Kidney (tissue), 14 donors: ENCODE measurements around the gene KRT9. TPM values are rescaled to one million over a fixed set of nuclear protein-coding genes. Genes with fewer than 3 reads are reported as not detected.

Experiments used
- DNase-seq, 5 donors: peaks; one replicate each; pipeline ENCODE4 v3.0.0-alpha.2; 2013 to 2020
- FAIRE-seq: peaks from 2 replicates; lab custom pipeline; 2012; peaks lifted over from hg19 to GRCh38; lab: Jason Lieb, UNC
- H3K27ac ChIP-seq, 2 donors: one replicate each; pipeline ENCODE4 v1.7.0; 2013; ENCODE audit warnings: low read depth in 2 of 2, low read length in 2 of 2, inconsistent platforms in 1 of 2
- H3K27me3 ChIP-seq: one replicate; pipeline ENCODE4 v1.7.1; 2013; ENCODE audit warnings: low read length, inconsistent platforms; ENCODE audit not compliant: control insufficient read depth, insufficient read depth
- H3K36me3 ChIP-seq, 3 donors: one replicate each; pipeline versions ENCODE4 v1.7.0 to v1.7.1; 2013; ENCODE audit warnings: low read length in 3 of 3, control low read depth in 1 of 3, inconsistent platforms in 1 of 3; ENCODE audit not compliant: insufficient read depth in 3 of 3, control insufficient read depth in 2 of 3
- H3K4me1 ChIP-seq, 3 donors: one replicate each; pipeline versions ENCODE4 v1.7.0 to v1.7.1; 2013; ENCODE audit warnings: low read length in 3 of 3, inconsistent platforms in 1 of 3, low read depth in 1 of 3; ENCODE audit not compliant: control insufficient read depth in 2 of 3, insufficient read depth in 2 of 3
- H3K4me3 ChIP-seq, 3 donors: one replicate each; pipeline versions ENCODE4 v1.7.0 to v1.8.1; 2013; ENCODE audit warnings: low read length in 3 of 3, control low read depth in 1 of 3, inconsistent platforms in 1 of 3
- H3K9ac ChIP-seq, 3 donors: one replicate each; pipeline versions ENCODE4 v1.7.0 to v1.7.1; 2013; ENCODE audit warnings: low read length in 3 of 3, control low read depth in 1 of 3, inconsistent platforms in 1 of 3
- H3K9me3 ChIP-seq, 3 donors: one replicate each; pipeline versions ENCODE4 v1.7.0 to v1.7.1; 2013; ENCODE audit warnings: low read length in 3 of 3, control low read depth in 1 of 3, inconsistent platforms in 1 of 3; ENCODE audit not compliant: control insufficient read depth in 2 of 3, insufficient read depth in 1 of 3
- CTCF ChIP-seq: IDR thresholded peaks from 3 replicates; pipeline ENCODE4 v1.5.1; 2012; ENCODE audit warnings: mild to moderate bottlenecking, moderate library complexity, borderline replicate concordance; ENCODE audit not compliant: insufficient read depth; ENCODE audit errors: extremely low read depth
- intact Hi-C: fragments of 100-400 bp; cut with DNase I; formaldehyde crosslinking; loops from one replicate; pipeline ENCODE4 v1.11.1; 2022
- polyA plus RNA-seq: library from polyadenylated mRNA; stranded (reverse); fragments of 350-450 nt; fragmentation: Illumina TruSeq; extraction: RNeasy Lipid Tissue Mini Kit (QIAGEN cat#74804); gene quantifications from one replicate; pipeline ENCODE4 v1.2.3, GENCODE V29; 2014; ENCODE audit warnings: low read depth, low replicate concordance; ENCODE audit not compliant: insufficient read depth
- total RNA-seq: library from RNA; stranded (reverse); fragmentation: NEBNext Ultra II Directional; extraction: Animal tissue kit (Norgen Biotek cat#: 25700); gene quantifications from one replicate; pipeline ENCODE4 v1.2.1, GENCODE V29; 2021
- donor health status: control.
- donor health status: control.
- donor health status: control.
- donor health status: control.
- donor health status: control.
- donor health status: DM: yes; HTN: yes; CAD: no.
- donor health status: Normal renal cell carcinoma (clear cell type).

The KRT9 gene
- total and polyA plus RNA-seq, 2 donors from 2014 or later = not detected

DNA sequence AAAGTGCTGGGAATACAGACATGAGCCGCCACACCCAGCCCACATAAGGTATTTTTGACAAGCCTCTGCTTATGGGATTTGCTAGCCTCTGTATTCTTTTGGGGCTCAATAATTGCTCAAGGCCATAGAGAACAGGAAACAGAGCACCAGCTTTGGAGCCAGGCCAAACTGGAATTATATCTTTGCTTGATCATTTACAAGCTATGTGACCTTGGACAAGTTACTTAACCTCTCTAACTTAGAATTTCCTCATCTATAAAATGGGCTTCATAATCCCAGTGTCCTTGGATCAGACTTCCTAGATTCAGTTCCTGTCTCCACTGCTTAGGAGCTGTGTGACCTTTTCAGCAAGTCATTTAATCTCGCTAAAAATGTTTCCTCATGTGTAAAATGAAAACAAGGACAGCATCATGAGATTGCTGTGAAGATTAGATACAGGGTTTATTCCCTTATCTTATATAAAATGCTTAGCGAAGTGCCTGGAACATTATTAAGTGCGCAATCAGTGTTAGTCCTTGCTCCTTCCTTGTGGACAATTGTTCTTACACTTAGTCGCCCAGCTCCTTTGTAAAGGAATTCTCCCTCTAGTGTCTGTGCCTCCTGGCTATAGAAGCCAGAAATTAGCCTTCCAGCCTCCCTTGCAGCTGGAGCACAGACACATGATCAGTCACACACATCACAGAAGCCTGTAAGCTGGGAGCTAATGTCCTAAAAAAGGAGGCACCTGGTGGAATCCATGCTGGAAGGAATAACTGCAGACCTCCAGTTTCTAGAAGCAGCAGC is 16.6 kb downstream of the KRT9 start:
- no peak for TF ChIP-seq CTCF
- Histone ChIP-seq H3K4me1 (no peaks in the 10 kb centered on the region), H3K9me3 (no peaks in the 10 kb centered on the region), H3K27me3 (no peaks in the 10 kb centered on the region), H3K4me3 (no peak overlapping the region), H3K27ac (no peak overlapping the region), H3K9ac (no peak overlapping the region), H3K36me3 (no peaks in the 10 kb centered on the region)
- DNase-seq = no peak
- intact Hi-C loops = loop anchor here (10.0 kb wide), 1 partner anchor 110 kb away; no protein-coding TSS in a partner anchor
- no peak for FAIRE-seq

- TF ChIP-seq CTCF = no peak
- intact Hi-C loops = loop anchor here (10.0 kb wide), 1 partner anchor 111 kb away; no protein-coding TSS in a partner anchor
- no peaks in the 10 kb centered on the region for H3K9me3 ChIP-seq
- FAIRE-seq = no peak
- H3K4me3 ChIP-seq = no peak overlapping the region
- no peak overlapping the region for H3K27ac ChIP-seq
- no peak for DNase-seq
- H3K36me3 ChIP-seq = no peaks in the 10 kb centered on the region
- H3K27me3 ChIP-seq = no peaks in the 10 kb centered on the region
- H3K4me1 ChIP-seq = peaks cover 0 to under 1% (median 0%) of the 10 kb centered on the region in 3 donors
- no peak overlapping the region for H3K9ac ChIP-seq
Measured at GRCh38 chr17:41553987-41554680, 17.7 kb downstream of the KRT9 start.

GRCh38 chr17:41553176-41553575 is 18.7 kb downstream of the KRT9 start:
- H3K4me1 ChIP-seq = peaks cover 0 to 8% (median 3%) of the 10 kb centered on the region in 3 donors
- intact Hi-C loops = loop anchor here (10.0 kb wide), 1 partner anchor 112 kb away; no protein-coding TSS in a partner anchor
- H3K9me3 ChIP-seq = no peaks in the 10 kb centered on the region
- H3K36me3 ChIP-seq = no peaks in the 10 kb centered on the region
- H3K9ac ChIP-seq = no peak overlapping the region
- no peak overlapping the region for H3K27ac ChIP-seq
- no peak overlapping the region for H3K4me3 ChIP-seq
- DNase-seq = no peak
- no peak for TF ChIP-seq CTCF
- H3K27me3 ChIP-seq = no peaks in the 10 kb centered on the region
- no peak for FAIRE-seq
